Activated CD4-positive, alpha-beta T cell treated with anti-CD3 and anti-CD28 coated beads, Interleukin-2, amount 10 ng/mL, durations not matched to agents 7 days and 5 days (primary cell): ENCODE results near the gene MAP3K20. TPM values are rescaled to one million over a fixed set of nuclear protein-coding genes. Genes with fewer than 3 reads are reported as not detected.
"Not testable (repeated sequence)": the region's sequence is repeated elsewhere in the genome, so short reads cannot be mapped to it uniquely, and the experiment has no call there.

Experiments used
- CTCF ChIA-PET: fragments of 350-600 bp; sonication (Branson Sonifier 250); formaldehyde crosslinking; loops from one replicate; lab custom pipeline; 2021; ENCODE audit warnings: antibody characterized with exemption; lab: Charles Lee
- POLR2A ChIA-PET: fragments of 350-600 bp; sonication (Branson Sonifier 250); formaldehyde crosslinking; loops from one replicate; lab custom pipeline; 2021; ENCODE audit warnings: antibody characterized with exemption; lab: Charles Lee
- DNase-seq: peaks from one replicate; pipeline ENCODE4 v3.0.0-alpha.2; 2020
- H3K27ac Mint-ChIP-seq: one replicate; pipeline ENCODE4 v1.8.0; 2021; ENCODE audit warnings: mild to moderate bottlenecking, moderate library complexity, mixed read lengths
- H3K27me3 Mint-ChIP-seq: one replicate; pipeline ENCODE4 v1.8.0; 2021; ENCODE audit warnings: mixed read lengths
- H3K36me3 Mint-ChIP-seq: one replicate; pipeline ENCODE4 v1.8.0; 2021; ENCODE audit warnings: low read depth, mixed read lengths
- H3K4me1 Mint-ChIP-seq: one replicate; pipeline ENCODE4 v1.8.0; 2021; ENCODE audit warnings: mixed read lengths
- H3K4me3 Mint-ChIP-seq: one replicate; pipeline ENCODE4 v1.8.0; 2021; ENCODE audit warnings: mild to moderate bottlenecking, moderate library complexity, mixed read lengths
- H3K9me3 Mint-ChIP-seq: one replicate; pipeline ENCODE4 v1.8.0; 2021; ENCODE audit warnings: mixed read lengths
- total RNA-seq, 2 experiments: library from RNA; stranded (reverse); gene quantifications; one replicate each; pipeline ENCODE4 v1.2.3, GENCODE V29; 2021

The MAP3K20 gene
- total RNA-seq, 2 experiments from 2014 or later, result 14.5 to 15.1 TPM

DNA sequence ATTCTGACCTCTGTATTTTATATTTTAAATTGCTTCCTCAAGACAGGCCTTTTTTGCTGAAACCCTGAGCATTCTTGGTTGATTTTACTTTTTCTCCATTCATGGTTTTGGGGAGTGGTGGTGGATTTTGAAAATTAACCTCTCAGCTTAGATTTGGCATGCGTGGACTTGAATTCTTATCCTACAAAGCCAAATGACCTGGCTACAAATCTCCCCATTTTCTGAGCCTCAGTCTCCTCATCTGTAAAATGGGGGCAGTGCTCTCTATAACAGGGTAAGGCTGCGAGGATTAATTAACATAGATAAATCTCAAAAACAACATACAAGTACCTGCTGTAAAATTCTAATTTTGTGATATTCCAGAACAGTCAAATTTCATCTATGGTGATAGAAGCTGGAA lies 175.6 kb downstream of the MAP3K20 start:
- no peaks in the 10 kb centered on the region for H3K36me3 Mint-ChIP-seq
- DNase-seq, result no peak
- H3K27ac Mint-ChIP-seq, result no peak overlapping the region
- ChIA-PET POLR2A (no interaction called here), CTCF (interaction anchor here (1.0 kb wide), 1 partner anchor 9 kb away, joined by 3 read pairs; no protein-coding TSS in a partner anchor)
- no peaks in the 10 kb centered on the region for H3K9me3 Mint-ChIP-seq
- H3K4me1 Mint-ChIP-seq, result no peaks in the 10 kb centered on the region
- H3K27me3 Mint-ChIP-seq, result peaks cover 13% of the 10 kb centered on the region
- H3K4me3 Mint-ChIP-seq, result no peak overlapping the region

GRCh38 chr2:173252581-173252980 lies 176.9 kb downstream of the MAP3K20 start:
- ChIA-PET CTCF (interaction anchor here (1.9 kb wide), 1 partner anchor 9 kb away, joined by 6 read pairs; no protein-coding TSS in a partner anchor), POLR2A (no interaction called here)
- Mint-ChIP-seq H3K27ac (no peak overlapping the region), H3K27me3 (peaks cover 13% of the 10 kb centered on the region), H3K36me3 (no peaks in the 10 kb centered on the region), H3K9me3 (no peaks in the 10 kb centered on the region), H3K4me1 (no peaks in the 10 kb centered on the region), H3K4me3 (no peak overlapping the region)
- DNase-seq, result no peak

DNA sequence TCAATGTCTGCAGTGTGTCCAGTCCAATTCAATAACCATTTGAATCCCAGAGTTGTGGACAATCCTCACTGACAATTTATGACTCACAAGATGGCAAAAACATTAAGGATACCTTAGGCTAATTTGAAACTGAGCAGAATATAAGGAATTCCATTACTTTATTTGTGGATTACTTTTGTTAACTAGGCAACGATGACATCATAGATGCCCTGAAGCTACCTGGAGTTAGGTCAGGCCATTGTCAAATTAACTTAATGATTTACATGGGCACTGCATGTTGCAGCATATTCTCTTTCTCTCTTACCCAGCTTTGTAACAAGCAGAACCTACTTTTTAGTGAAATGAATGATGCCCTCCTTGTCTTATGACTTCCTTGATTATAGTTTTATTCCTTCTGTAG lies 179.0 kb downstream of the MAP3K20 start:
- CTCF ChIA-PET, result interaction anchor here (1.9 kb wide), 1 partner anchor 11 kb away, joined by 6 read pairs; no protein-coding TSS in a partner anchor
- DNase-seq, result no peak
- H3K4me3 Mint-ChIP-seq, result no peak overlapping the region

DNA sequence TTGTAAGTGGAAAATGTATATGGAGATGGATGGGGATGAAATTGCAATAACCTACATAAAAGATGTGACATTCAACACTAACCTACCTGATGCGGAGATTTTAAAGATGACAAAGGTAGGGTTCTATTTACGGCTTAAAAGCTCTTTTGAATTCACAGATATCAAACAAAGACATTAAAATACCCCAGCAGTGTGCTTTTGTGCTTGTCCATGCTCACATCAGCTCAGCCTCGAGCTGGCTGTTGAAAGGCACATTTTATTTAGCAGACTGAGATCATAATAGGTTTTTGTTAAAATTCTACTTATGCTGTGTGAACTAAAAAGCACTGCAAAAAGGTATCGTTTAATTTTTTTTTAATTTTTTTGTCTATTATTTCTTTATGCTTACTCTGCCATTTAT lies 183.1 kb downstream of the MAP3K20 start:
- Mint-ChIP-seq H3K27ac (no peak overlapping the region), H3K36me3 (peaks cover 10% of the 10 kb centered on the region), H3K27me3 (peaks cover 8% of the 10 kb centered on the region), H3K9me3 (no peaks in the 10 kb centered on the region), H3K4me1 (peaks cover 3% of the 10 kb centered on the region), H3K4me3 (no peak overlapping the region)
- ChIA-PET CTCF (interaction anchor here (1.2 kb wide), 1 partner anchor 16 kb away, joined by 3 read pairs; no protein-coding TSS in a partner anchor), POLR2A (no interaction called here)
- DNase-seq, result no peak

More for the DNA sequence above, 179.0 kb downstream of the MAP3K20 start:
- Mint-ChIP-seq H3K27me3 (peaks cover 13% of the 10 kb centered on the region), H3K36me3 (peaks cover 3% of the 10 kb centered on the region), H3K9me3 (no peaks in the 10 kb centered on the region), H3K4me1 (no peaks in the 10 kb centered on the region), H3K27ac (no peak overlapping the region)
- POLR2A ChIA-PET, result no interaction called here

DNA sequence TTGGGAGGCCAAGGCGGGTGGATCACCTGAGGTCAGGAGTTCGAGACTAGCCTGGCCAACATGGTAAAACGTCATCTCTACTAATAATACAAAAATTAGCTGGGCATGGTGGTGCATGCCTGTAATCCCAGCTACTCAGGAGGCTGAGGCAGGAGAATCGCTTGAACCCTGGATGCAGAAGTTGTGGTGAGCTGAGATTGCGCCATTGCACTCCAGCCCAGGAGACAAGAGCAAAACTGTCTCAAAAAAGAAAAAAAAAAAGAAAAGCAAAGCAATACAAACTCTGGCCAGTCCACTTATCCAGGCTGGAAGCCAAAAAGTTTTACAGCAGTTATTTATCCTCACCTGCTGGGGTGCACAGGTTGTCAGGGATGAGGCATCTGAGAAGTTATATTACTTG lies 186.7 kb downstream of the MAP3K20 start:
- H3K27me3 Mint-ChIP-seq, result not testable (repeated sequence)

DNA sequence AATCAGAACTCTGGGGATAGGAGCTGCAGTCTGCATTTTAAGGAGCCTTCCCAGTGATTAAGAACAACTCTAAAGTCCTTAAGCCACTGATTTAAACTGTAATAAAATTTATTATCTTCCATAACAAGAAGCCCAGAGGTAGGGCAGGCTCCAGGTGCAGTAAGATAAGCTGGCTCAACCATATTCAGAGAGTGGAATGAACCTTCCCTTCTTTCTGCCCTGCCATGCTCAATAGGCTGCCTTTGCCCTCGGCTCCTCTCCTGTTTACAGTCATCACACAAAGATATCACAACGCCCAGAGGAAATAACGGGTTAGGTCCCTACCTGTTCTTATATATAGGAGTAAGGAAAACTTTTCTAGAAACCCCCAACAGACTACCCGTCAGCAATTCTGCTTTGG lies 188.5 kb downstream of the MAP3K20 start:
- ChIA-PET CTCF (no interaction called here), POLR2A (no interaction called here)
- Mint-ChIP-seq H3K9me3 (peaks cover 4% of the 10 kb centered on the region), H3K27ac (peak overlapping the region; percentile 83), H3K36me3 (peaks cover 29% of the 10 kb centered on the region), H3K4me3 (peak overlapping the region; percentile 31), H3K4me1 (peaks cover 18% of the 10 kb centered on the region), H3K27me3 (no peaks in the 10 kb centered on the region)
- no peak for DNase-seq

More for the DNA sequence above, 186.7 kb downstream of the MAP3K20 start:
- POLR2A ChIA-PET, H3K9me3 Mint-ChIP-seq, DNase-seq, H3K4me3 Mint-ChIP-seq, H3K27ac Mint-ChIP-seq: not testable (repeated sequence)
- CTCF ChIA-PET, result interaction anchor here (1.6 kb wide), 1 partner anchor 18 kb away, joined by 3 read pairs; no protein-coding TSS in a partner anchor
- Mint-ChIP-seq H3K4me1 (peaks cover 18% of the 10 kb centered on the region), H3K36me3 (peaks cover 26% of the 10 kb centered on the region)

- Mint-ChIP-seq H3K36me3 (peaks cover 26% of the 10 kb centered on the region), H3K9me3 (peaks cover 4% of the 10 kb centered on the region), H3K4me3 (peak overlapping the region; percentile 31), H3K27ac (peak overlapping the region; percentile 83), H3K27me3 (no peaks in the 10 kb centered on the region), H3K4me1 (peaks cover 18% of the 10 kb centered on the region)
- POLR2A ChIA-PET, result interaction anchor here (0.6 kb wide), 1 partner anchor 25 kb away, joined by 5 read pairs; no protein-coding TSS in a partner anchor
- CTCF ChIA-PET, result interaction anchor here (1.5 kb wide), 1 partner anchor 20 kb away, joined by 5 read pairs; no protein-coding TSS in a partner anchor
- DNase-seq, result peak; percentile 27
Measured at GRCh38 chr2:173264603-173265366, 189.1 kb downstream of the MAP3K20 start.

DNA sequence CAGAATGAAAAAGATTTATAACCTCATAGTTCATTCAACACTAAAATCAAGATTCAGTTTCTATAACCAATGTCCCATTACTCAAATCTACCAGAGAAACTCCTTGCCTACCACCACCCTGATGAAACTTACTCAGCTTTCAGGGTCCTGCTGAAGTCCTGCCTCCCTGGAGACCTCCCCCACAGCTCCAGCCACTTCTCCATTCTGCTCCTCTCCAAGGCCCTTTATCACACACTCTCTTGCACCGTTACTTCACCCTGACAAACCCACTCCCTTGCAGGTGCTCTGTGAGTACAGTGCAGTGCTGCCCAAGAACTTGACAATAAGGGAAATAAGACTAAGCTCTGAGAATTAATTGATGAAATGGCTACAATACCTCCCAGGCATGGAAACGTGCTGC lies 195.5 kb downstream of the MAP3K20 start:
- CTCF ChIA-PET, result interaction anchor here (1.2 to 1.8 kb wide), 2 partner anchors 9 to 22 kb away, joined by 3 to 5 read pairs; no protein-coding TSS in a partner anchor
- POLR2A ChIA-PET, result no interaction called here
- no peak overlapping the region for H3K4me3 Mint-ChIP-seq

GRCh38 chr2:173271825-173272224 lies 196.2 kb downstream of the MAP3K20 start:
- H3K27me3 Mint-ChIP-seq, result no peaks in the 10 kb centered on the region
- H3K4me3 Mint-ChIP-seq, result no peak overlapping the region
- H3K36me3 Mint-ChIP-seq, result peaks cover 3% of the 10 kb centered on the region
- H3K9me3 Mint-ChIP-seq, result peaks cover 8% of the 10 kb centered on the region
- ChIA-PET POLR2A (interaction anchor here (0.6 kb wide), 1 partner anchor 45 kb away, joined by 3 read pairs; no protein-coding TSS in a partner anchor), CTCF (no interaction called here)
- no peak overlapping the region for H3K27ac Mint-ChIP-seq
- DNase-seq, result no peak
- no peaks in the 10 kb centered on the region for H3K4me1 Mint-ChIP-seq

More for the DNA sequence above, 195.5 kb downstream of the MAP3K20 start:
- no peak for DNase-seq
- Mint-ChIP-seq H3K4me1 (no peaks in the 10 kb centered on the region), H3K9me3 (peaks cover 8% of the 10 kb centered on the region), H3K36me3 (peaks cover 8% of the 10 kb centered on the region), H3K27ac (no peak overlapping the region), H3K27me3 (no peaks in the 10 kb centered on the region)

- no peak overlapping the region for H3K27ac Mint-ChIP-seq
- H3K27me3 Mint-ChIP-seq, result no peaks in the 10 kb centered on the region
- DNase-seq, result no peak
- peaks cover 11% of the 10 kb centered on the region for H3K9me3 Mint-ChIP-seq
- no peaks in the 10 kb centered on the region for H3K36me3 Mint-ChIP-seq
- POLR2A ChIA-PET, result no interaction called here
- CTCF ChIA-PET, result no interaction called here
- no peak overlapping the region for H3K4me3 Mint-ChIP-seq
- H3K4me1 Mint-ChIP-seq, result no peaks in the 10 kb centered on the region
Measured at GRCh38 chr2:173272849-173273248, 197.2 kb downstream of the MAP3K20 start.

- ChIA-PET POLR2A (interaction anchor here (0.6 kb wide), 1 partner anchor 1154 kb away, joined by 4 read pairs; no protein-coding TSS in a partner anchor), CTCF (interaction anchor here (1.0 to 1.1 kb wide), 2 partner anchors 8 to 30 kb away, joined by 3 read pairs; no protein-coding TSS in a partner anchor)
- H3K36me3 Mint-ChIP-seq, result no peaks in the 10 kb centered on the region
- H3K27me3 Mint-ChIP-seq, result peaks cover 2% of the 10 kb centered on the region
- no peak overlapping the region for H3K27ac Mint-ChIP-seq
- H3K4me1 Mint-ChIP-seq, result no peaks in the 10 kb centered on the region
- no peak overlapping the region for H3K4me3 Mint-ChIP-seq
- H3K9me3 Mint-ChIP-seq, result peaks cover 12% of the 10 kb centered on the region
- no peak for DNase-seq
Measured at GRCh38 chr2:173278794-173279526, 203.3 kb downstream of the MAP3K20 start.

DNA sequence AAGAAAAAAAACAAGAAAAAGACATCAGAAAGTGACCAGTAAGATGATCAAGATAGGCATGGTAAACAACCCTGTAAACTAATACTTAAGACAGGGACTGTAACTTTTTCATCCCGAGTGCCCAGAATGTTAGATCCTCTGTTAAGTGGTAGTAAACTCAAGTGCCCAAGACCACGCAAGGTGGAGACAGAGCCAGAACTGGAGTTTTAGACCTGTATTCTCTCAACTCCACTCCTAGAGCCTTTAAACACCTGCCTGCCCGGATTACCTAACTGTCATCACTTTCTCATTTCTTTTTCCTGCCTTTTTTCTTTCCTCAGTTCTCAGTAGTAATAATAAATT lies 203.9 kb downstream of the MAP3K20 start:
- H3K4me3 Mint-ChIP-seq, result no peak overlapping the region
- H3K9me3 Mint-ChIP-seq, result peaks cover 8% of the 10 kb centered on the region
- CTCF ChIA-PET, result interaction anchor here (1.0 kb wide), 1 partner anchor 8 kb away, joined by 3 read pairs; no protein-coding TSS in a partner anchor
- peaks cover 2% of the 10 kb centered on the region for H3K27me3 Mint-ChIP-seq
- POLR2A ChIA-PET, result interaction anchor here (0.6 kb wide), 1 partner anchor 1154 kb away, joined by 4 read pairs; no protein-coding TSS in a partner anchor
- no peak for DNase-seq
- no peaks in the 10 kb centered on the region for H3K36me3 Mint-ChIP-seq
- no peak overlapping the region for H3K27ac Mint-ChIP-seq
- no peaks in the 10 kb centered on the region for H3K4me1 Mint-ChIP-seq
